Activated CD8-positive, alpha-beta T cell treated with anti-CD3 and anti-CD28 coated beads for 36 hours (primary cell): ENCODE results near the gene ERBB4. TPM values are rescaled to one million over a fixed set of nuclear protein-coding genes. Genes with fewer than 3 reads are reported as not detected.
"Not testable (repeated sequence)": the region's sequence is repeated elsewhere in the genome, so short reads cannot be mapped to it uniquely, and the experiment has no call there.

Source experiments
- ATAC-seq: fragments of 200-7000 bp; cut with Tn5 transposase; one replicate; pipeline ENCODE4 v1.10.0; 2021; ENCODE audit warnings: mild to moderate bottlenecking, moderate library complexity
- CTCF ChIA-PET: fragments of 350-600 bp; sonication (Branson Sonifier 250); formaldehyde crosslinking; loops from one replicate; lab custom pipeline; 2021; ENCODE audit warnings: antibody characterized with exemption; lab: Charles Lee
- POLR2A ChIA-PET: fragments of 350-600 bp; sonication (Branson Sonifier 250); formaldehyde crosslinking; loops from one replicate; lab custom pipeline; 2021; ENCODE audit warnings: antibody characterized with exemption; lab: Charles Lee
- DNase-seq: peaks from one replicate; pipeline ENCODE4 v3.0.0-alpha.2; 2020
- H3K27ac Mint-ChIP-seq: one replicate; pipeline ENCODE4 v1.8.0; 2021; ENCODE audit warnings: mild to moderate bottlenecking, mixed read lengths
- H3K27me3 Mint-ChIP-seq: one replicate; pipeline ENCODE4 v1.8.0; 2021; ENCODE audit warnings: mixed read lengths
- H3K36me3 Mint-ChIP-seq: one replicate; pipeline ENCODE4 v1.8.0; 2021; ENCODE audit warnings: low read depth, mixed read lengths
- H3K4me1 Mint-ChIP-seq: one replicate; pipeline ENCODE4 v1.8.0; 2021; ENCODE audit warnings: low read depth, mixed read lengths
- H3K4me3 Mint-ChIP-seq: one replicate; pipeline ENCODE4 v1.8.0; 2021; ENCODE audit warnings: mild to moderate bottlenecking, moderate library complexity, mixed read lengths
- H3K9me3 Mint-ChIP-seq: one replicate; pipeline ENCODE4 v1.8.0; 2021; ENCODE audit warnings: mixed read lengths
- CTCF ChIP-seq: fragments of 200-600 bp; IDR thresholded peaks from one replicate; pipeline ENCODE4 v1.8.0; 2022; ENCODE audit warnings: antibody characterized with exemption, mild to moderate bottlenecking
- intact Hi-C: fragments of 100-400 bp; cut with micrococcal nuclease; formaldehyde crosslinking; loops from one replicate; pipeline ENCODE4 v1.10.0; 2022
- total RNA-seq, 2 experiments: library from RNA; stranded (reverse); gene quantifications; one replicate each; pipeline ENCODE4 v1.2.3, GENCODE V29; 2021

ERBB4 gene
- total RNA-seq, 2 experiments from 2014 or later, result not detected

- DNase-seq, result no peak
Observed at GRCh38 chr2:211609127-211609526, 929.5 kb downstream of the ERBB4 start.

GRCh38 chr2:211599146-211599545 is 939.5 kb downstream of the ERBB4 start:
- ChIA-PET POLR2A (no interaction called here), CTCF (no interaction called here)
- TF ChIP-seq CTCF, result no peak
- intact Hi-C loops, result no loop called here
- Mint-ChIP-seq H3K9me3 (no peaks in the 10 kb centered on the region), H3K36me3 (no peaks in the 10 kb centered on the region), H3K27ac (no peak overlapping the region), H3K4me1 (no peaks in the 10 kb centered on the region), H3K4me3 (no peak overlapping the region), H3K27me3 (no peaks in the 10 kb centered on the region)
- no peak for ATAC-seq
- no peak for DNase-seq

More at GRCh38 chr2:211609127-211609526, 929.5 kb downstream of the ERBB4 start:
- Mint-ChIP-seq H3K4me3 (no peak overlapping the region), H3K9me3 (no peaks in the 10 kb centered on the region), H3K27ac (no peak overlapping the region), H3K27me3 (no peaks in the 10 kb centered on the region), H3K4me1 (peaks cover 5% of the 10 kb centered on the region), H3K36me3 (no peaks in the 10 kb centered on the region)
- intact Hi-C loops, result no loop called here
- no peak for ATAC-seq
- ChIA-PET CTCF (no interaction called here), POLR2A (no interaction called here)
- no peak for TF ChIP-seq CTCF

GRCh38 chr2:211598238-211598637 is 940.4 kb downstream of the ERBB4 start:
- no peak for DNase-seq
- H3K9me3 Mint-ChIP-seq, result no peaks in the 10 kb centered on the region
- no peak for TF ChIP-seq CTCF
- ChIA-PET CTCF (no interaction called here), POLR2A (no interaction called here)
- no peaks in the 10 kb centered on the region for H3K36me3 Mint-ChIP-seq
- intact Hi-C loops, result no loop called here
- no peaks in the 10 kb centered on the region for H3K27me3 Mint-ChIP-seq
- H3K4me1 Mint-ChIP-seq, result no peaks in the 10 kb centered on the region
- no peak overlapping the region for H3K4me3 Mint-ChIP-seq
- H3K27ac Mint-ChIP-seq, result no peak overlapping the region
- no peak for ATAC-seq

- H3K9me3 Mint-ChIP-seq, H3K4me3 Mint-ChIP-seq, H3K27ac Mint-ChIP-seq, H3K27me3 Mint-ChIP-seq, POLR2A ChIA-PET, H3K36me3 Mint-ChIP-seq, DNase-seq, ATAC-seq, H3K4me1 Mint-ChIP-seq, intact Hi-C loops: not testable (repeated sequence)
- CTCF ChIA-PET, result interaction anchor here (0.7 kb wide), 1 partner anchor 319 kb away, joined by 3 read pairs; no protein-coding TSS in a partner anchor
Observed at GRCh38 chr2:211592006-211592405, 946.6 kb downstream of the ERBB4 start.

GRCh38 chr2:211591426-211591825 is 947.2 kb downstream of the ERBB4 start:
- TF ChIP-seq CTCF, result no peak
- ATAC-seq, result no peak
- H3K4me1 Mint-ChIP-seq, result no peaks in the 10 kb centered on the region
- intact Hi-C loops, result no loop called here
- peaks cover 5% of the 10 kb centered on the region for H3K9me3 Mint-ChIP-seq
- POLR2A ChIA-PET, result no interaction called here
- H3K36me3 Mint-ChIP-seq, result no peaks in the 10 kb centered on the region
- no peak for DNase-seq
- no peaks in the 10 kb centered on the region for H3K27me3 Mint-ChIP-seq
- no peak overlapping the region for H3K4me3 Mint-ChIP-seq
- H3K27ac Mint-ChIP-seq, result no peak overlapping the region
- CTCF ChIA-PET, result no interaction called here

GRCh38 chr2:211568439-211568838 is 970.2 kb downstream of the ERBB4 start:
- Mint-ChIP-seq H3K27me3 (no peaks in the 10 kb centered on the region), H3K36me3 (no peaks in the 10 kb centered on the region), H3K4me3 (no peak overlapping the region), H3K9me3 (peaks cover 6% of the 10 kb centered on the region), H3K4me1 (no peaks in the 10 kb centered on the region), H3K27ac (no peak overlapping the region)
- no peak for DNase-seq
- ChIA-PET POLR2A (no interaction called here), CTCF (no interaction called here)
- TF ChIP-seq CTCF, result no peak
- intact Hi-C loops, result no loop called here
- ATAC-seq, result no peak
